Activated T-helper 1 cell treated with anti-CD3 and anti-CD28 coated beads, Interleukin-12 subunit alpha, Interleukin-12 subunit beta, Interleukin-2, Interleukin-4 antibody, amounts not matched to agents 30 ng/mL and 10 ng/mL and 1 ng/mL, durations not matched to agents 14 hours and 24 hours and 36 hours (primary cell): ENCODE results near the gene SPTBN1. TPM values are rescaled to one million over a fixed set of nuclear protein-coding genes. Genes with fewer than 3 reads are reported as not detected.

Source experiments
- DNase-seq: peaks from one replicate; pipeline ENCODE4 v3.0.0; 2021; ENCODE audit warnings: low spot score
- H3K27ac Mint-ChIP-seq: one replicate; pipeline ENCODE4 v1.8.0; 2021; ENCODE audit warnings: mild to moderate bottlenecking, mixed read lengths
- H3K27me3 Mint-ChIP-seq: one replicate; pipeline ENCODE4 v1.8.0; 2022; ENCODE audit warnings: mild to moderate bottlenecking, moderate library complexity, mixed read lengths; ENCODE audit not compliant: insufficient read depth
- H3K36me3 Mint-ChIP-seq: one replicate; pipeline ENCODE4 v1.8.0; 2021; ENCODE audit warnings: low read depth, mixed read lengths
- H3K4me1 Mint-ChIP-seq: one replicate; pipeline ENCODE4 v1.8.0; 2021; ENCODE audit warnings: low read depth, mixed read lengths
- H3K4me3 Mint-ChIP-seq: one replicate; pipeline ENCODE4 v1.8.0; 2021; ENCODE audit warnings: mild to moderate bottlenecking, moderate library complexity, mixed read lengths
- H3K9me3 Mint-ChIP-seq: one replicate; pipeline ENCODE4 v1.8.0; 2021; ENCODE audit warnings: mixed read lengths
- intact Hi-C: fragments of 100-400 bp; cut with micrococcal nuclease; formaldehyde crosslinking; loops from one replicate; pipeline ENCODE4 v1.15.1; 2024
- total RNA-seq: library from RNA; stranded (reverse); gene quantifications from 2 replicates; pipeline ENCODE4 v1.2.3, GENCODE V29; 2022

The SPTBN1 gene
- total RNA-seq, 1 donor from 2014 or later, result 64.2 TPM

DNA sequence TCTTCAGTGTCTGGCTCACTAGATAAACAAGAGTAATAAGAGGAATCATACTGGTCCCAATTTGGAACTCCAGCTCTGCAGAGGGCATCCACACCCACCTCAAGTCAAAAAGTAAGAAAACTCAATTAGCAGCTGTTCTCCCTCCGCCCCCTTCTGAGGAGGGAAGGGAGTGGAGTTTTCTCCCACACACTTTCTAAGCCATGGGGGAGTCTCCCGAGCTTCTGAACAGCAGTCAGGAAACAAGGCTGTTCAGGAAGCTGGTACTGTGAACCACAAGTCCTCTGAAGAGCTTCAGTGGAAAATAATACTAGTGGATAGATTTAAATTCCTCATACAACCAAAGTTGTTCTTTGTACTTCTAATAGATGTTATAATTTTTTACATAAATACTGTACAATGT, 32.9 kb upstream of the SPTBN1 start:
- Mint-ChIP-seq H3K4me1 (peaks cover 5% of the 10 kb centered on the region), H3K36me3 (no peaks in the 10 kb centered on the region), H3K27me3 (peaks cover 3% of the 10 kb centered on the region), H3K9me3 (peaks cover 11% of the 10 kb centered on the region), H3K27ac (no peak overlapping the region), H3K4me3 (no peak overlapping the region)
- intact Hi-C loops, result no loop called here
- DNase-seq, result no peak

- Mint-ChIP-seq H3K4me1 (peaks cover 5% of the 10 kb centered on the region), H3K9me3 (peaks cover 11% of the 10 kb centered on the region), H3K36me3 (no peaks in the 10 kb centered on the region), H3K27ac (no peak overlapping the region), H3K27me3 (peaks cover 3% of the 10 kb centered on the region), H3K4me3 (no peak overlapping the region)
- intact Hi-C loops, result no loop called here
- DNase-seq, result no peak
Observed at GRCh38 chr2:54424555-54425163, 31.5 kb upstream of the SPTBN1 start.

DNA sequence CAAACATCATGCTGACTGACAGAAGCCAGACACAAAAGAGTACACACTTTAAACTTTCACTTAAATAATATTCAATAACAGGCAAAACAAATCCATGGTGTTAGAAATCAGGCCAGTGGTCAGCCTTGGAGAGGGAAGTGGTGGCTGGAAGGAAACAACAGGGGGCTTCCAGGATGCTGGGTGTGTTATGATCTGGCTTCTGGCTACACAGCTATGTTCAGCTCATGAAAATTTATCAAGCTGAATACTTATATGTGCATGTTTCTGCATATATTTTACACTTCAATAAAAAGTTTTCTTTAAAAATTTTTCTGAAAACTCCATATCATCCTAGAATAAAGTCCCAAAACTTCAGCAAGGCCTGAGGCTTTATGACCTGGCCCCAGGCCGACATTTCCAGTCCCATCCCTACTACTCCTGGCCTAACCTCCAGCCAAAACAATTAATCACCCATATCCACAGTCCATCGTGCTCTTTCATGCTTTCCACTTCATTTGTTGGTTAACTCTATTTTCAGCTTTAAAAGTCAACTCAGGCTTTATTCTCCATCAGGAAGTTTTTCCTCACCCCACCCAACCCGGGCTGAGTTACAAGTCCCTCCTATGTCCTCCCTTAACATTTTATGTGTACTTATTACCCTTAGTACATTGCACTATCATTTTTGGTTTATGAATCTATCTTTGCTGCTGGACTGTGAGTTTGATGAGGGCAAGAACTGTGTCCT, 27.9 kb upstream of the SPTBN1 start:
- H3K27me3 Mint-ChIP-seq, result peaks cover 2% of the 10 kb centered on the region
- intact Hi-C loops, result no loop called here
- no peaks in the 10 kb centered on the region for H3K36me3 Mint-ChIP-seq
- DNase-seq, result no peak
- no peaks in the 10 kb centered on the region for H3K9me3 Mint-ChIP-seq
- no peak overlapping the region for H3K27ac Mint-ChIP-seq
- no peaks in the 10 kb centered on the region for H3K4me1 Mint-ChIP-seq
- no peak overlapping the region for H3K4me3 Mint-ChIP-seq

DNA sequence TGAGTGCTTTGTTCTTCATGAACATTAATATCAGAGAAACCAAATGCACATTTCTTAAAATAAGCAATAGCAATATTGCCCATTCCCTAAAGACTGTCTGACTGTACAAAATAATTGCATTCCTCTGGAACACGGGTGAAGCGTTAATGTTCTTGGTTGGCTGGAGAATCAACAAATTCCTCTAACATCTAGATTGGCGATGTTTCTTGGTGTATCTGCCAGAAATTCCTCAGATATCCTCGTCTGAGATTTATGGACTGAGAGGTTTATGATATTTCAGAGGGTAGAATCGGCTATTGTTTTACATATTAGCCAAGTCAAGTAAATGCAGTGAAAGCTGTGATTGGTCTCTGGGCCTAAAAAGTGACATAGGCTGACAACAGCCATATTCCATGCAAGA, 27.1 kb upstream of the SPTBN1 start:
- Mint-ChIP-seq H3K27me3 (peaks cover 4% of the 10 kb centered on the region), H3K36me3 (no peaks in the 10 kb centered on the region), H3K27ac (no peak overlapping the region)

GRCh38 chr2:54429811-54430551, 26.1 kb upstream of the SPTBN1 start:
- Mint-ChIP-seq H3K27ac (no peak overlapping the region), H3K36me3 (no peaks in the 10 kb centered on the region), H3K27me3 (peaks cover 4% of the 10 kb centered on the region), H3K4me1 (no peaks in the 10 kb centered on the region), H3K4me3 (no peak overlapping the region), H3K9me3 (no peaks in the 10 kb centered on the region)
- intact Hi-C loops, result no loop called here
- DNase-seq, result no peak

More for the DNA sequence above, 27.1 kb upstream of the SPTBN1 start:
- intact Hi-C loops, result no loop called here
- DNase-seq, result no peak
- H3K9me3 Mint-ChIP-seq, result no peaks in the 10 kb centered on the region
- no peaks in the 10 kb centered on the region for H3K4me1 Mint-ChIP-seq
- no peak overlapping the region for H3K4me3 Mint-ChIP-seq

DNA sequence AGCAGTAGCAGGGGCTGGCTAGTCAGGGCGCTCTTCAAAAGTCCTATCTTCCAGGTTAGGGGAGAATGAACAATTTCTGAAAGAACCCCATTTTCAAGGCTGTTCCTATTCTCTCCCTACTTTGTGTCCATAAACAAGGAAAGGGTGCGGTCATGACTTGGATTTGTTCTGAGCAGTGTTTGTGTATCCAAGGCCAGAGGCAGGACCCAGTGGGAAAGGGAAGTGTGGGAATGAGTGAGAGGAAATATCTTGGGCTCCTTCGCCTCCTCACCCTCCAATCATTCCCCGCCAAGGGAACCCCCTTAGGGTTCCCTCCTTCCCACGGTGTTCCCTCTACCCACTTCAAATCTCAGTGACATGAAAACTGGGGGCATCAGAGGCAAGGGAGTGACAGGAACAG, 25.5 kb upstream of the SPTBN1 start:
- DNase-seq, result no peak
- intact Hi-C loops, result no loop called here
- H3K36me3 Mint-ChIP-seq, result no peaks in the 10 kb centered on the region
- no peaks in the 10 kb centered on the region for H3K9me3 Mint-ChIP-seq
- H3K27ac Mint-ChIP-seq, result no peak overlapping the region
- peaks cover 4% of the 10 kb centered on the region for H3K27me3 Mint-ChIP-seq
- no peak overlapping the region for H3K4me3 Mint-ChIP-seq
- H3K4me1 Mint-ChIP-seq, result no peaks in the 10 kb centered on the region

GRCh38 chr2:54432251-54433015, 23.7 kb upstream of the SPTBN1 start:
- H3K4me1 Mint-ChIP-seq, result no peaks in the 10 kb centered on the region
- peaks cover 5% of the 10 kb centered on the region for H3K27me3 Mint-ChIP-seq
- H3K36me3 Mint-ChIP-seq, result no peaks in the 10 kb centered on the region
- intact Hi-C loops, result no loop called here
- H3K9me3 Mint-ChIP-seq, result no peaks in the 10 kb centered on the region
- no peak overlapping the region for H3K4me3 Mint-ChIP-seq
- no peak for DNase-seq
- H3K27ac Mint-ChIP-seq, result no peak overlapping the region

- no peaks in the 10 kb centered on the region for H3K4me1 Mint-ChIP-seq
- no peak overlapping the region for H3K27ac Mint-ChIP-seq
- no peak overlapping the region for H3K4me3 Mint-ChIP-seq
- peaks cover 7% of the 10 kb centered on the region for H3K27me3 Mint-ChIP-seq
- no peaks in the 10 kb centered on the region for H3K36me3 Mint-ChIP-seq
- no peaks in the 10 kb centered on the region for H3K9me3 Mint-ChIP-seq
- intact Hi-C loops, result no loop called here
- no peak for DNase-seq
Observed at GRCh38 chr2:54434229-54434628, 21.9 kb upstream of the SPTBN1 start.

DNA sequence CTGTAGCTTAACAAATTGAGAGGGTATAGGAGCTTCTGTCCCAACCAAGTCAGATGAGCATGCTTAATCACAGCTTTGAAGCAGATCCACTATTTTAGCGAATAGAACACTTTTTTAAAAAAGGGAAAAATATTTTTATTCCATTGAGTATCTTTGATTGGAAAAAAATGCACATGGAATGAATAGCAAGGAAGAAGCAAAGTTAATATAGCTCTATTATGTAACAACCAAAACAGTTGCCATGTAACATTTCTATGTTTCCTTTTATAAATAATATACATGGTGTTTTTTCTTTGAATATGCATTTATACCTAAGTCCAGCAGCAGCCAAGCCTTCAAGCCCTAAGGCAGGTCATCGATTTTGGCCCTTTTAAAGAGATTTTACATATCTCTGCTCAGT, 21.4 kb upstream of the SPTBN1 start:
- Mint-ChIP-seq H3K27ac (no peak overlapping the region), H3K36me3 (no peaks in the 10 kb centered on the region), H3K4me1 (no peaks in the 10 kb centered on the region), H3K9me3 (no peaks in the 10 kb centered on the region), H3K4me3 (no peak overlapping the region), H3K27me3 (peaks cover 7% of the 10 kb centered on the region)
- intact Hi-C loops, result no loop called here
- no peak for DNase-seq

- H3K36me3 Mint-ChIP-seq, result no peaks in the 10 kb centered on the region
- H3K4me3 Mint-ChIP-seq, result no peak overlapping the region
- no peaks in the 10 kb centered on the region for H3K4me1 Mint-ChIP-seq
- no peaks in the 10 kb centered on the region for H3K9me3 Mint-ChIP-seq
- H3K27ac Mint-ChIP-seq, result no peak overlapping the region
- DNase-seq, result no peak
- intact Hi-C loops, result no loop called here
- peaks cover 7% of the 10 kb centered on the region for H3K27me3 Mint-ChIP-seq
Observed at GRCh38 chr2:54435325-54436226, 20.6 kb upstream of the SPTBN1 start.

DNA sequence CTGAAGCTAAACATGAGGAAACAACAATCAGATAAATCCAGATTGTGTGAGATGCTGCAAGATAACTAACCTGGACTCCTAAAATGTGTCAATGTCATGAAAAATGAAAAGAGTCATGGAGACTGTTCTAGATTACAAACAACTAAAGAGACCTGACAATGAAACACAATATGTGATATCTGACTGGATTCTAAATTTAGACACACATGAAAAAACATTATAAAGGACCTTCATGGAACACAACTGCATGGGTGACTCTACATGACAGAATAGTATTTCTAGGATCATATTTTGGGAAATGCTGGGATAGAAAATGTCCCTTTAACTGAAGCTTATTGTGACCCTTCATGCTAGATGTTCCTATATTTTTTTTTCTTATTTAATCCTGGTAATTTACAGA, 18.5 kb upstream of the SPTBN1 start:
- no peak overlapping the region for H3K27ac Mint-ChIP-seq
- H3K4me3 Mint-ChIP-seq, result no peak overlapping the region
- no peaks in the 10 kb centered on the region for H3K9me3 Mint-ChIP-seq
- intact Hi-C loops, result no loop called here
- H3K36me3 Mint-ChIP-seq, result no peaks in the 10 kb centered on the region
- no peak for DNase-seq
- H3K4me1 Mint-ChIP-seq, result no peaks in the 10 kb centered on the region
- peaks cover 6% of the 10 kb centered on the region for H3K27me3 Mint-ChIP-seq

- Mint-ChIP-seq H3K36me3 (no peaks in the 10 kb centered on the region), H3K27ac (no peak overlapping the region), H3K4me1 (no peaks in the 10 kb centered on the region), H3K4me3 (no peak overlapping the region), H3K27me3 (peaks cover 6% of the 10 kb centered on the region), H3K9me3 (no peaks in the 10 kb centered on the region)
- no peak for DNase-seq
- intact Hi-C loops, result no loop called here
Observed at GRCh38 chr2:54438271-54438670, 17.9 kb upstream of the SPTBN1 start.
